ENCODE results near the gene CRISP1. TPM values are rescaled to one million over a fixed set of nuclear protein-coding genes. Genes with fewer than 3 reads are reported as not detected.

The CRISP1 gene
- total RNA-seq, 2 donors from 2014 or later, result not detected

GRCh38 chr6:49839162-49839561 lies 27.2 kb downstream of the CRISP1 start:
- Histone ChIP-seq H3K4me3 (no peak overlapping the region), H3K9me3 (no peaks in the 10 kb centered on the region), H3K27ac (no peak overlapping the region), H3K27me3 (no peaks in the 10 kb centered on the region), H3K4me1 (no peaks in the 10 kb centered on the region), H3K36me3 (no peaks in the 10 kb centered on the region)
- no peak for DNase-seq (ENCODE audit: low spot score)
- TF ChIP-seq CTCF (IDR thresholded peaks at IDR 0.05), result no peak

- no peaks in the 10 kb centered on the region for H3K27me3 ChIP-seq
- DNase-seq (ENCODE audit: low spot score), result no peak
- no peak for TF ChIP-seq CTCF (IDR thresholded peaks at IDR 0.05)
- H3K36me3 ChIP-seq, result no peaks in the 10 kb centered on the region
- H3K4me1 ChIP-seq, result no peaks in the 10 kb centered on the region
- H3K4me3 ChIP-seq, result no peak overlapping the region
- H3K27ac ChIP-seq, result no peak overlapping the region
- no peaks in the 10 kb centered on the region for H3K9me3 ChIP-seq
Measured at GRCh38 chr6:49835140-49835539, 31.2 kb downstream of the CRISP1 start.

- Histone ChIP-seq H3K27ac (no peak overlapping the region), H3K4me1 (no peaks in the 10 kb centered on the region), H3K27me3 (no peaks in the 10 kb centered on the region), H3K4me3 (no peak overlapping the region), H3K36me3 (no peaks in the 10 kb centered on the region), H3K9me3 (no peaks in the 10 kb centered on the region)
- TF ChIP-seq CTCF (IDR thresholded peaks at IDR 0.05), result no peak
- DNase-seq (ENCODE audit: low spot score), result no peak
Measured at GRCh38 chr6:49833386-49833785, 32.9 kb downstream of the CRISP1 start.

GRCh38 chr6:49826743-49827406 lies 39.5 kb downstream of the CRISP1 start:
- Histone ChIP-seq H3K9me3 (no peaks in the 10 kb centered on the region), H3K4me1 (no peaks in the 10 kb centered on the region), H3K27me3 (no peaks in the 10 kb centered on the region), H3K36me3 (no peaks in the 10 kb centered on the region), H3K4me3 (no peak overlapping the region), H3K27ac (no peak overlapping the region)
- TF ChIP-seq CTCF (IDR thresholded peaks at IDR 0.05), result no peak
- DNase-seq (ENCODE audit: low spot score), result no peak

GRCh38 chr6:49815166-49815565 lies 51.2 kb downstream of the CRISP1 start:
- Histone ChIP-seq H3K27me3 (no peaks in the 10 kb centered on the region), H3K4me1 (no peaks in the 10 kb centered on the region), H3K36me3 (no peaks in the 10 kb centered on the region), H3K9me3 (no peaks in the 10 kb centered on the region), H3K27ac (no peak overlapping the region), H3K4me3 (no peak overlapping the region)
- DNase-seq (ENCODE audit: low spot score), result no peak
- no peak for TF ChIP-seq CTCF (IDR thresholded peaks at IDR 0.05)

DNA sequence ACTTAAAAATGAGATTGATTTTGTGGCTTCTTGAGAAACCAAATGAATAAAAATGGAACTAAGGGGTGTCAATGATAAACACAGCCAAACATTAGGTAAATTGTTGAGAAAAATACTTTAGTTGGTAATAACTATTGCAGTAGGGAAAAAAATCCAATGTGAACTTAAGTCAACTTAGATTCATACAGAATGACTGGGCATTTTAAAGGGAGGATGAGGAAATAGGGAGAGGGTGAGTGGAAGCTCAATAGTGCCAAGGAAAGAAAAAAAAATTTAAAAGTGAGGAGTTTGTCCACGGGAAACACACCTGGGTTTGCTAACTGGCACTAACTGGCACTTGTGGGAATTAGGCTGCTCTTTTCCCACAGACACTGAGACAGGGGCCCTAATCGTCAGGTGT lies 53.1 kb downstream of the CRISP1 start:
- H3K27ac ChIP-seq, result no peak overlapping the region
- H3K9me3 ChIP-seq, result peaks cover 0 to 11% of the 10 kb centered on the region in 2 donors
- H3K4me1 ChIP-seq, result no peaks in the 10 kb centered on the region
- no peaks in the 10 kb centered on the region for H3K27me3 ChIP-seq
- no peaks in the 10 kb centered on the region for H3K36me3 ChIP-seq
- no peak overlapping the region for H3K4me3 ChIP-seq
- DNase-seq (ENCODE audit: low spot score), result no peak
- TF ChIP-seq CTCF (IDR thresholded peaks at IDR 0.05), result no peak
